ENCODE results near the gene CDCA7.

GRCh38 chr2:173359231-173359630 lies 4.6 kb downstream of the CDCA7 start:
- TF ChIP-seq FOXA1 (IDR thresholded peaks at IDR 0.05) (no peak), CTCF (IDR thresholded peaks at IDR 0.05; ENCODE audit: low read depth, low read length, missing input control) (no peak), HNF4G (IDR thresholded peaks at IDR 0.05) (no peak), TAF1 (conservative IDR thresholded peaks at IDR 0.05) (no peak)
